Stomach (tissue), 9 donors: Measurements from ENCODE around the gene NSUN6. TPM values are rescaled to one million over a fixed set of nuclear protein-coding genes. Genes with fewer than 3 reads are reported as not detected.
A peak's percentile ranks its signal among the peaks of the same experiment; 100 is the strongest.

Experiments used
- DNase-seq, 2 donors: peaks; one replicate each; pipeline versions ENCODE4 v3.0.0 to v3.0.0-alpha.2; 2013 to 2019
- H3K27ac ChIP-seq, 5 donors: fragments of 200-600 bp in 4 of 5; sonication (generic) in 4 of 5; one replicate each; pipeline ENCODE4 v1.5.1; 2013 to 2019; ENCODE audit warnings: mild to moderate bottlenecking in 1 of 5, moderate library complexity in 1 of 5
- H3K27me3 ChIP-seq, 3 donors: fragments of 200-600 bp; sonication (generic); one replicate each; pipeline ENCODE4 v1.5.1; 2017 to 2019; ENCODE audit warnings: mixed run types in 1 of 3
- H3K36me3 ChIP-seq, 4 donors: fragments of 200-600 bp; sonication (generic); 1 replicate in 3 of 4; 2 replicates in 1 of 4; pipeline ENCODE4 v1.5.1; 2016 to 2019
- H3K4me1 ChIP-seq, 4 donors: fragments of 200-600 bp; sonication (generic); one replicate each; pipeline ENCODE4 v1.5.1; 2016 to 2019
- H3K4me3 ChIP-seq, 4 donors: fragments of 200-600 bp; sonication (generic) in 3 of 4; one replicate each; pipeline ENCODE4 v1.5.1; 2016 to 2019; ENCODE audit warnings: mild to moderate bottlenecking in 1 of 4
- H3K9me3 ChIP-seq, 4 donors: fragments of 200-600 bp; sonication (generic); one replicate each; pipeline ENCODE4 v1.5.1; 2016 to 2019
- EP300 ChIP-seq: sonication (generic); formaldehyde crosslinking; IDR thresholded peaks from one replicate; pipeline ENCODE4 v1.6.1; 2017; ENCODE audit warnings: antibody characterized with exemption
- POLR2A ChIP-seq, 4 donors: fragments of 450-650 bp; IDR thresholded peaks; one replicate each; pipeline ENCODE4 v1.6.1; 2016; ENCODE audit warnings: antibody characterized with exemption in 4 of 4, control low read depth in 2 of 4, mild to moderate bottlenecking in 1 of 4, moderate library complexity in 1 of 4
- POLR2AphosphoS5 ChIP-seq, 3 donors: sonication (generic); formaldehyde crosslinking; IDR thresholded peaks; one replicate each; pipeline ENCODE4 v1.6.1; 2016; ENCODE audit warnings: antibody characterized with exemption in 3 of 3
- WGBS, 5 donors: extraction: QIAGEN DNeasy Blood & Tissue Kit in 3 of 5; methylation state at CpG; one replicate each; pipeline versions ENCODE4 v1.1.5 to v1.1.7; 2013 to 2018; 5-methylcytosine and 5-hydroxymethylcytosine counted together
- intact Hi-C: fragments of 100-400 bp; cut with DNase I; formaldehyde crosslinking; loops from one replicate; pipeline ENCODE4 v1.15.1; 2023; ENCODE audit warnings: low total_unique reads
- polyA plus RNA-seq, 3 donors: library from polyadenylated mRNA; stranded (reverse); fragments of 200-250 nt; gene quantifications; one replicate each; pipeline ENCODE4 v1.2.3, GENCODE V29; 2013
- total RNA-seq, 5 donors: library from RNA; depleted of rRNA; stranded (reverse); fragments of >200 nt; gene quantifications; one replicate each; pipeline versions ENCODE4 v1.1.0 to v1.2.3, GENCODE V29; 2014 to 2016
- TF ChIP-seq, protein P1 (sequence below), 7 experiments: fragments of 450-650 bp in 4 of 7; fragments of 200-600 bp in 3 of 7; sonication (generic) in 3 of 7; IDR thresholded peaks; one replicate each; pipeline ENCODE4 v1.5.1; 2016 to 2019; ENCODE audit warnings: antibody characterized with exemption in 7 of 7, control low read depth in 2 of 7, mild to moderate bottlenecking in 1 of 7
- donor health status: healthy with polysubstance abuse.
- donor health status: Bipolar disorder and iron deficiency.
- donor health status: healthy.

The NSUN6 gene
- total and polyA plus RNA-seq, 8 donors, result 3.1 to 52.7 (median 8.2) TPM

DNA sequence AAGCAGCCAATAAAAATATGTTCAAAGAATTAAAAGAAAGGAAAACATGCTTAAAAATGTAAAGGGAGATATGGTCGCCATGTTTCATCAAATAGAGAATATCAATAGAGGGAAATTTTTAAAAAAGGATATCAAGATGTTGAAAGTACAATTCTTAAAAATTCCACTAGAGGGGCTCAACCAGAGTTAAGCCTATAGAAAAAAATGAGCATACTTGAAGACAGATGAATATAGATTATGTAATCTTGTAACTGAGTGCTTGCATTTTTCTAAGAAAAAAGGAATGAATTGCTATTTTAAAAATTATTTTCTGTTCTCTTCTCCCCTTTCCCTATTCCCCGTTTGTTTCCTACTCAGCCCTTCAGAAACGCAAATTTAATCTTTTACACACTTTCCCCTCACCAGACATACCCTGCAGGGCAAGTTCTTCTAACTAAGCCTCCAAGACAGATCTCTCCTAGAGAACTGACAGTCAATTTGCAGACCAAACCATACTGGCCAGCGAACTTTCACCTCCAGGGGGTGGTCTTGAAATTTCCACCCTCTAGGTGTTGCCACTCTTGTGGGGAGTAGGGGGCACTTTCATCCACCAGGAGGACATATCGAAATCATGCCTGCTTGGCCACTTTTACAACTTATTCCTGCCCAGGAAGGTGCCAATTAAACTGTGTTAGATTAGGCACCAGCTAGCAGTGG, 67.7 kb downstream of the NSUN6 start:
- Histone ChIP-seq H3K27ac (no peak overlapping the region), H3K4me1 (no peaks in the 10 kb centered on the region), H3K9me3 (peaks cover 0 to under 1% (median 0%) of the 10 kb centered on the region in 4 donors), H3K4me3 (no peak overlapping the region), H3K36me3 (peaks cover 15 to 76% (median 63%) of the 10 kb centered on the region in 4 donors), H3K27me3 (no peaks in the 10 kb centered on the region)
- no peak for DNase-seq
- intact Hi-C loops, result no loop called here
- WGBS, 5 donors, result 70 to 95% (median 83%) methylated on average over 5 of the region's 5 CpGs
- TF ChIP-seq POLR2AphosphoS5 (IDR thresholded peaks at IDR 0.05), result no peak
- no peak for TF ChIP-seq EP300
- no peak for TF ChIP-seq POLR2A (IDR thresholded peaks at IDR 0.05)
- TF ChIP-seq, protein P1, sequence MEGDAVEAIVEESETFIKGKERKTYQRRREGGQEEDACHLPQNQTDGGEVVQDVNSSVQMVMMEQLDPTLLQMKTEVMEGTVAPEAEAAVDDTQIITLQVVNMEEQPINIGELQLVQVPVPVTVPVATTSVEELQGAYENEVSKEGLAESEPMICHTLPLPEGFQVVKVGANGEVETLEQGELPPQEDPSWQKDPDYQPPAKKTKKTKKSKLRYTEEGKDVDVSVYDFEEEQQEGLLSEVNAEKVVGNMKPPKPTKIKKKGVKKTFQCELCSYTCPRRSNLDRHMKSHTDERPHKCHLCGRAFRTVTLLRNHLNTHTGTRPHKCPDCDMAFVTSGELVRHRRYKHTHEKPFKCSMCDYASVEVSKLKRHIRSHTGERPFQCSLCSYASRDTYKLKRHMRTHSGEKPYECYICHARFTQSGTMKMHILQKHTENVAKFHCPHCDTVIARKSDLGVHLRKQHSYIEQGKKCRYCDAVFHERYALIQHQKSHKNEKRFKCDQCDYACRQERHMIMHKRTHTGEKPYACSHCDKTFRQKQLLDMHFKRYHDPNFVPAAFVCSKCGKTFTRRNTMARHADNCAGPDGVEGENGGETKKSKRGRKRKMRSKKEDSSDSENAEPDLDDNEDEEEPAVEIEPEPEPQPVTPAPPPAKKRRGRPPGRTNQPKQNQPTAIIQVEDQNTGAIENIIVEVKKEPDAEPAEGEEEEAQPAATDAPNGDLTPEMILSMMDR (IDR thresholded peaks at IDR 0.05), result no peak

DNA sequence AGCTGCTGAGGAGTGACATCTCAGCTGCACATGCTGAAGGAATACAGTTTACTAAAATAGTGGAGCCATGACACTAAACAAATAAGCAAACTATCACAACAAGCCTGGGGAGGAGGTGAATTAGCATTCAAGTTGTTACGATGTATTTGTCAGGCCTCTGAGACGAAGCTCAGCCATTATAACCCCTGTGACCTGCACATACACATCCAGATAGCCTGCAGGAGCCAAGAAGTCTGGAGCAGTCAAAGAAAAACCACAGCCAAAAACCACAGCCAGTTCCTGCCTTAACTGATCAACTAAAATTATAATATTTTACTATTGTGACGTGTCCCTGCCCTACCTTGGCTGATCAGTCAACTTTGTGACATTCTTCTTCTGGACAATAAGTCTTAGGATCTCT, 68.6 kb downstream of the NSUN6 start:
- intact Hi-C loops, result no loop called here

DNA sequence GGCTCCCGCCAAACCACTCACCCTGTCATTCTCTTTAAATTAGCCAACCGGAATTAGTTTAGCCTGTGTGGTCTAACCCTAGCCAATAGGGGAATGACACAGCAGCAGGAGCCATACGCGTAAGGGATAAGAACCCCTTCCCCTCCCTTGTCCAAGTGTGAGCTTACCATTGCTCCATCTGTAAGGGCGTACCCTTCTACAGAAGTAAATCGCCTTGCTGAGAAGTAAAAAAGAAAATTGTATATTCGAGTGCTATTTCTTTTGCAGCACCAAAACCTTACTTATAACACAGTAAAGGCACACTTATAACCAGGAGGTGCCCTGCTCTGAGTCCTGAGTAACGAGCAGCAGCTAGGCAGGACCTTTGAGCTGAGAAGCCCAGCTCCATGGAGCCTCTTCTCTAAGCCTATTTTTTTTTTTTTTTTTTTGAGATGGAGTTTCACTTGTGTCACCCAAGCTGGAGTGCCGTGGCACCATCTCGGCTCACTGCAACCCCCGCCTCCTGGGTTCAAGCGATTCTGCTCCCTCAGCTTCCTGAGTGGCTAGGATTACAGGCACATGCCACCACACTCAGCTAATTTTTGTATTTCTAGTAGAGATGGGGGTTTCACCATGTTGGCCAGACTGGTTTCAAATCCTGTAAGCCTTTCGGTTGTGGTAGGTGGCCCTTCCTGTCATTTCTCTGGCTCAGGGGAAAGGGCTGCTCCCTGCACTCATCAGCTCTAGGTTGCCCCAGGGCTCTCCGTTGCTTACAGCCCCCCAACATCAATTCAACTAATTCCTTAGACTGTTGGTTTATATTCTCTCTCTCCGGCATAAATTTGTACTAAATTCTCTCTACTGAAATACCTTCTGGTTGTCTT, 73.3 kb downstream of the NSUN6 start:
- no peaks in the 10 kb centered on the region for H3K4me1 ChIP-seq
- no peak for TF ChIP-seq POLR2AphosphoS5 (IDR thresholded peaks at IDR 0.05)
- TF ChIP-seq, protein P1 (IDR thresholded peaks at IDR 0.05), result no peak
- TF ChIP-seq EP300, result no peak
- no peak for TF ChIP-seq POLR2A (IDR thresholded peaks at IDR 0.05)
- 86 to 95% (median 92%) methylated on average over 15 of the region's 15 CpGs for WGBS, 5 donors
- no peak overlapping the region for H3K4me3 ChIP-seq
- H3K27ac ChIP-seq, result no peak overlapping the region
- peaks cover 0 to 58% (median 49%) of the 10 kb centered on the region in 4 donors for H3K36me3 ChIP-seq
- no peaks in the 10 kb centered on the region for H3K27me3 ChIP-seq
- peaks cover 0 to 9% (median 4%) of the 10 kb centered on the region in 4 donors for H3K9me3 ChIP-seq
- intact Hi-C loops, result no loop called here
- no peak for DNase-seq

More for the DNA sequence above, 68.6 kb downstream of the NSUN6 start:
- Histone ChIP-seq H3K9me3 (peaks cover 0 to 6% (median 2%) of the 10 kb centered on the region in 4 donors), H3K27ac (no peak overlapping the region), H3K27me3 (no peaks in the 10 kb centered on the region), H3K4me3 (no peak overlapping the region), H3K4me1 (no peaks in the 10 kb centered on the region), H3K36me3 (peaks cover 10 to 76% (median 61%) of the 10 kb centered on the region in 4 donors)
- DNase-seq, result peak in 1 of 2 donors; percentile 3
- 63 to 83% (median 72%) methylated on average over 3 of the region's 3 CpGs for WGBS, 5 donors
- TF ChIP-seq POLR2AphosphoS5 (IDR thresholded peaks at IDR 0.05) (no peak), POLR2A (IDR thresholded peaks at IDR 0.05) (no peak), EP300 (no peak)
- TF ChIP-seq, protein P1 (IDR thresholded peaks at IDR 0.05), result no peak

DNA sequence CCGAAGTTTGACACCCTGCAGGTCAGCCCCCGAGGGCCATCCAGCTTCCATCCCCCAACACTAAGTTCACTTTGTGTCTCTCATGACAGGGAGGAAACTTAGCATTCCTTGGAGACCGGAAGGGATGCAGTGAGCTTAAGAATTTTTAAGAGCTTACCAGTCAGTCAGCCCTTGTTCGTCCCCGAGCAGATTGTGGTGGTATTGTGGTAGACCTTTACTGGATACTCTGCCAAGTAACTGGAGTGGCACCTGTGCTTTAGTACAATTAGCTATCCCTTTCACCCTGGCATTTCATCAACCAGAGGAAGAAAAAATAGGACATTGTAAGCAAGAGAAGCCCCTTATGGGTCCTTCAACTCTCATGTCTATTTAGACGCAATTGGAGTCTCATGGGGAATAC, 74.8 kb downstream of the NSUN6 start:
- no peak for TF ChIP-seq EP300
- TF ChIP-seq POLR2AphosphoS5 (IDR thresholded peaks at IDR 0.05), result no peak
- TF ChIP-seq POLR2A (IDR thresholded peaks at IDR 0.05), result no peak
- TF ChIP-seq, protein P1 (IDR thresholded peaks at IDR 0.05), result no peak
- Histone ChIP-seq H3K27me3 (no peaks in the 10 kb centered on the region), H3K4me3 (no peak overlapping the region), H3K36me3 (peaks cover 0 to 50% (median 44%) of the 10 kb centered on the region in 4 donors), H3K4me1 (no peaks in the 10 kb centered on the region), H3K9me3 (peaks cover 0 to 9% (median 4%) of the 10 kb centered on the region in 4 donors), H3K27ac (no peak overlapping the region)
- 96 to 99% (median 97%) methylated on average over 6 of the region's 6 CpGs for WGBS, 5 donors
- intact Hi-C loops, result no loop called here
- no peak for DNase-seq
